Upper lobe of left lung (tissue), 6 donors: ENCODE measurements around the gene ASCC3. TPM values are rescaled to one million over a fixed set of nuclear protein-coding genes. Genes with fewer than 3 reads are reported as not detected.

Source experiments
- ATAC-seq, 2 donors: fragments of 200-7000 bp; cut with Tn5 transposase; one replicate each; pipeline ENCODE4 v1.9.1; 2022; ENCODE audit warnings: mild to moderate bottlenecking in 2 of 2, moderate library complexity in 2 of 2; ENCODE audit not compliant: low FRiP score in 2 of 2
- DNase-seq, 2 donors: peaks; one replicate each; pipeline ENCODE4 v3.0.0-alpha.2; 2019 to 2020
- H3K27ac ChIP-seq, 4 donors: fragments of 200-600 bp; sonication (generic); one replicate each; pipeline ENCODE4 v1.5.1; 2016 to 2019
- H3K27me3 ChIP-seq, 4 donors: fragments of 200-600 bp; sonication (generic); one replicate each; pipeline ENCODE4 v1.5.1; 2017 to 2019
- H3K36me3 ChIP-seq, 4 donors: fragments of 200-600 bp; sonication (generic); one replicate each; pipeline ENCODE4 v1.5.1; 2016 to 2019
- H3K4me1 ChIP-seq, 4 donors: fragments of 200-600 bp; sonication (generic); one replicate each; pipeline ENCODE4 v1.5.1; 2018 to 2019
- H3K4me3 ChIP-seq, 4 donors: fragments of 200-600 bp; sonication (generic); one replicate each; pipeline ENCODE4 v1.5.1; 2017 to 2019; ENCODE audit warnings: mild to moderate bottlenecking in 2 of 4, moderate library complexity in 1 of 4
- H3K9me3 ChIP-seq, 4 donors: fragments of 200-600 bp; sonication (generic); one replicate each; pipeline ENCODE4 v1.5.1; 2018 to 2019
- CTCF ChIP-seq, 6 experiments: fragments of 450-650 bp in 4 of 6; fragments of 200-600 bp in 2 of 6; sonication (generic) in 2 of 6; IDR thresholded peaks; one replicate each; pipeline ENCODE4 v1.5.1; 2016 to 2019; ENCODE audit warnings: antibody characterized with exemption in 6 of 6
- EP300 ChIP-seq, 4 donors: sonication (generic); formaldehyde crosslinking; IDR thresholded peaks; one replicate each; pipeline ENCODE4 v1.5.1; 2017; ENCODE audit warnings: antibody characterized with exemption in 4 of 4, control low read depth in 2 of 4
- POLR2A ChIP-seq, 4 donors: fragments of 450-650 bp; IDR thresholded peaks; one replicate each; pipeline ENCODE4 v1.5.1; 2016 to 2017; ENCODE audit warnings: antibody characterized with exemption in 4 of 4, mild to moderate bottlenecking in 2 of 4
- POLR2AphosphoS5 ChIP-seq, 2 donors: sonication (generic); formaldehyde crosslinking; IDR thresholded peaks; one replicate each; pipeline ENCODE4 v1.5.1; 2017; ENCODE audit warnings: antibody characterized with exemption in 2 of 2
- WGBS, 2 donors: methylation state at CpG; one replicate each; pipeline ENCODE4 v1.1.5; 2017 to 2018; 5-methylcytosine and 5-hydroxymethylcytosine counted together
- total RNA-seq, 6 donors: library from RNA; depleted of rRNA in 4 of 6; stranded (reverse); fragments of >200 nt in 4 of 6; gene quantifications; one replicate each; pipeline versions ENCODE4 v1.1.0 to v1.2.1, GENCODE V29; 2016 to 2021
- donor health status: DM: no; HTN: no; CAD: no; lungs with moderate emphysema.
- donor health status: DM: no; HTN: yes; CAD: no; lungs with severe emphysema.

ASCC3 gene
- total RNA-seq, 6 donors from 2014 or later = 18.4 to 52.2 (median 33.9) TPM

- TF ChIP-seq CTCF (IDR thresholded peaks at IDR 0.05) (no peak), POLR2A (IDR thresholded peaks at IDR 0.05) (no peak), EP300 (IDR thresholded peaks at IDR 0.05) (no peak), POLR2AphosphoS5 (IDR thresholded peaks at IDR 0.05) (no peak)
- ATAC-seq = no peak
- H3K27ac ChIP-seq = no peak overlapping the region
- H3K4me1 ChIP-seq = no peaks in the 10 kb centered on the region
- H3K9me3 ChIP-seq = no peaks in the 10 kb centered on the region
- H3K27me3 ChIP-seq = no peaks in the 10 kb centered on the region
- no peak for DNase-seq
- no peaks in the 10 kb centered on the region for H3K36me3 ChIP-seq
- H3K4me3 ChIP-seq = no peak overlapping the region
- WGBS, 2 donors = 90 to 98% methylated on average over 2 of the region's 2 CpGs
Measured at GRCh38 chr6:100673641-100674040, 207.5 kb downstream of the ASCC3 start.

GRCh38 chr6:100671740-100672139, 209.4 kb downstream of the ASCC3 start:
- no peaks in the 10 kb centered on the region for H3K36me3 ChIP-seq
- H3K27ac ChIP-seq = no peak overlapping the region
- H3K9me3 ChIP-seq = no peaks in the 10 kb centered on the region
- no peak for TF ChIP-seq POLR2AphosphoS5 (IDR thresholded peaks at IDR 0.05)
- ATAC-seq (no peak), DNase-seq (no peak)
- no peak overlapping the region for H3K4me3 ChIP-seq
- H3K27me3 ChIP-seq = no peaks in the 10 kb centered on the region
- no peaks in the 10 kb centered on the region for H3K4me1 ChIP-seq

GRCh38 chr6:100670056-100670455, 211.1 kb downstream of the ASCC3 start:
- no peaks in the 10 kb centered on the region for H3K4me1 ChIP-seq
- no peak for DNase-seq
- no peaks in the 10 kb centered on the region for H3K9me3 ChIP-seq
- TF ChIP-seq POLR2AphosphoS5 (IDR thresholded peaks at IDR 0.05) (no peak), CTCF (IDR thresholded peaks at IDR 0.05) (no peak), POLR2A (IDR thresholded peaks at IDR 0.05) (no peak), EP300 (IDR thresholded peaks at IDR 0.05) (no peak)
- H3K27me3 ChIP-seq = no peaks in the 10 kb centered on the region
- ATAC-seq = no peak
- no peaks in the 10 kb centered on the region for H3K36me3 ChIP-seq
- no peak overlapping the region for H3K27ac ChIP-seq
- 96 to 97% methylated on average over 2 of the region's 2 CpGs for WGBS, 2 donors
- H3K4me3 ChIP-seq = no peak overlapping the region

- TF ChIP-seq POLR2A (IDR thresholded peaks at IDR 0.05) = no peak
- TF ChIP-seq CTCF (IDR thresholded peaks at IDR 0.05) = no peak
- TF ChIP-seq POLR2AphosphoS5 (IDR thresholded peaks at IDR 0.05) = no peak
- TF ChIP-seq EP300 (IDR thresholded peaks at IDR 0.05) = no peak
Measured at GRCh38 chr6:100665041-100665380, 216.1 kb downstream of the ASCC3 start.

GRCh38 chr6:100664274-100665040, 216.7 kb downstream of the ASCC3 start:
- TF ChIP-seq CTCF (IDR thresholded peaks at IDR 0.05) = peak in 5 of 6 experiments; percentile 23 to 57 (median 40)
- TF ChIP-seq POLR2AphosphoS5 (IDR thresholded peaks at IDR 0.05) = no peak
- DNase-seq (no peak), ATAC-seq (no peak)
- H3K4me3 ChIP-seq = no peak overlapping the region
- no peaks in the 10 kb centered on the region for H3K4me1 ChIP-seq
- H3K27ac ChIP-seq = no peak overlapping the region
- H3K27me3 ChIP-seq = no peaks in the 10 kb centered on the region
- H3K36me3 ChIP-seq = no peaks in the 10 kb centered on the region
- no peaks in the 10 kb centered on the region for H3K9me3 ChIP-seq

More at GRCh38 chr6:100665041-100665380, 216.1 kb downstream of the ASCC3 start:
- ATAC-seq (no peak), DNase-seq (no peak)
- 0% methylated on average over 1 of the region's 1 CpG for WGBS, 2 donors
- Histone ChIP-seq H3K27me3 (no peaks in the 10 kb centered on the region), H3K36me3 (no peaks in the 10 kb centered on the region), H3K4me3 (no peak overlapping the region), H3K9me3 (no peaks in the 10 kb centered on the region), H3K27ac (no peak overlapping the region), H3K4me1 (no peaks in the 10 kb centered on the region)
